ENCODE measurements around the gene PTPRD.
A peak's percentile ranks its signal among the peaks of the same experiment; 100 is the strongest.

The PTPRD gene

DNA sequence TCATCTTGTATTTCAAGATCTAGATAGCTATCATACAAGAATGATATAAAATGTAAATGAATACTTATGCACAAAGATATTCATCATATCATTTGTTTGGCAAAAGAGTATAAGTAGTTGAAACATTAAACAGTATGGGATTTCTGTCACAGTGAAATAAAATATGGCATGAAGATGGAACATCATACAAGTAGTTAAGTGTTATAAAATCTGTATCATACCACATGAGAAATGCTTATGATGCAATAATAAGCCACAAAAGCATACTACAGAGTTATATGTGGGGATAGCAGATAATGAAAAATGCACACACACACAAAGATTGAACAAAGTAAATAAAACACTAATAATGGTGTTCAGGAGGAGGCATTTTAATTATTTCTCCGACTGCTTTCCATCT, 1975.2 kb downstream of the PTPRD start:
- no peak for DNase-seq (ENCODE audit: low read depth)

- DNase-seq (ENCODE audit: low read depth) = no peak
These were observed 1979.0 kb downstream of the PTPRD start for GRCh38 chr9:8633784-8634183.

GRCh38 chr9:8632493-8632892, 1980.3 kb downstream of the PTPRD start:
- no peak for DNase-seq (ENCODE audit: low read depth)

GRCh38 chr9:8628791-8629190, 1984.0 kb downstream of the PTPRD start:
- no peak for DNase-seq (ENCODE audit: low read depth)

- DNase-seq (ENCODE audit: low read depth) = no peak
These were observed 1984.7 kb downstream of the PTPRD start for GRCh38 chr9:8627976-8628679.

DNA sequence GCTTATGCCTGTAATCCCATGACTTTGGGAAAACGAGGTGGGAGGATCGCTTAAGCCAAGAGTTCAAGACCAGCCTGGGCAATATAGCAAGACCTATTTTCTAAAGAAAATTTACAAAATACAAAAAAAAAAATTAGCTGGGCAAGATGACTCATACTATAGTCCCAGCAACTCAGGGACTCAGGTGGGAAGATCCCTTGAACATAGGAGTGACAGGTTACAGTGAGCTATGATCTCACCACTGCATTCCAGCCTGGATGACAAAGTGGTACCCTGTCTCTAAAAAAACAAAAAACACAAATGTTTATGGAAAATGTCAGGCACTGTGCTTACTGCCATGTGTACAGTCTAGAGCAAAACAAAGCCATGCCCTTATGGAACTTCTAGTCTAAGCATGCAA, 1989.9 kb downstream of the PTPRD start:
- no peak for DNase-seq (ENCODE audit: low read depth)

DNA sequence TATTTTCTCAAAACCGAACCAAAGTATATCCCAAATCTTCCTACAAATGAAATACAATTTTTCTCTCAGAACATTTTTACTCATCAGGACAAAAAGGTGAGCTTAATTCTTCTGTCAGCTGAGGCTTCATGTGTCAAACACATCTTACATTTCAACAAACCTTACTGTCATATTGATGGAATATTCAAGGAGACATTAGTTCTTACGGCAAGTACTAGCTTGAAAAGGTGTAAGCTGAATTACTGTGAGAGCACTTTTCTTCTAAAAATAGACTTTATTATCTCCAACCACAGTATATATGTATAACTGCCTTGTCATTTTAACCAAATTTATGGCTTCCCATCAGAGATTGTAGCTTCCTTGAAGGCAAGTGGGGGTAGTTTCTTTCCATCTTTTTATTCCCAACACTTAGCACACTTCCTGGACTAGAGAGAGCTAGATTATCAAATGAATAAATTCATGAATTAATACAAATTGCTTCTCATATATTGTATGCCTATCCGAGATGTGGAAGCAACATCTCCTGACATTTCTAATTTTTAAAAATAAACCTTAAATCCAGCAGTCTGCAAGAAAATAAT, 1990.5 kb downstream of the PTPRD start:
- no peak for DNase-seq (ENCODE audit: low read depth)

- no peak for DNase-seq (ENCODE audit: low read depth)
These were observed 1991.4 kb downstream of the PTPRD start for GRCh38 chr9:8621416-8621815.

- DNase-seq (ENCODE audit: low read depth) = peak; percentile 14
These were observed 1996.4 kb downstream of the PTPRD start for GRCh38 chr9:8616414-8616813.

- DNase-seq (ENCODE audit: low read depth) = no peak
These were observed 1997.8 kb downstream of the PTPRD start for GRCh38 chr9:8614926-8615440.

DNA sequence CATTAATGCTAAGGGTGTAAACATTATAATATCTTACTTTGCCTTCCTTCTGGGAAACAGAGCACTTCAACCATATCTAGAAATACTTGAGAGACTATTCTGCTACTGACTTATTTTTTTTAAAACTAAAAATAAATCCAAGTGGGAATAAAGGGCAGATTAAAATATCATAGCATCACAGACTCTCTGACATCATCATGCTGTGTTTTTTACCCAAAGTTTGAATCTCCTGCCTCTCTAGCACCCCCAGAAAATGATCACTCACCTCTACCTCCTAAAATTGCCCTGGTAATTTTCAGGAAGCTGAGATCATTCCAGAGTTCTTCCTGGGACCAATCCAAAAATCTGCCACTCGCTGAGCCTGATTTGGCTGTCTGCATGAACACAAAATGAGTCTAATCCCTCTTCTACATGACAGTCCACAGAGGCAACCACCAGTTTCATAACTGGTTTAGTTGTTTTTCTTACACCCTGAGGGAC, 1999.4 kb downstream of the PTPRD start:
- no peak for DNase-seq (ENCODE audit: low read depth)

- no peak for DNase-seq (ENCODE audit: low read depth)
These were observed 2001.6 kb downstream of the PTPRD start for GRCh38 chr9:8611153-8611552.

DNA sequence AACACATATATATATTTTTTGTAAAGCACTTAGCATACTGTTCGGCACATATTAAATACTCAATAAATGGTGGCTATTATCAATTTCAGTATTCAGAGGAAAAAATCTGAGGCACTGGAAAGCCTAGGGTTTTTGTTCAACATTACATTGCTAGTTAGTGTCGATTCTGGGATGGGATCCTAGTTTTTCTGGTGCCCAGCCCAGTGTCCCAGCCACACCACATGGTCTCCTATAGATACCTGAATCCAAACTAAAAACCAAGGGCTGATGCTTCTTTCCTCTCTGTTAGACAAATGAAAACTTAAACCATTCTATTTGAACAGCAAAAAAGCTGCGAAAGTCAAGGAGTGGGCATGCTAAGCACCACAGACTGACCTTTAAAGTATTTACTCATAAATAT, 2002.5 kb downstream of the PTPRD start:
- DNase-seq (ENCODE audit: low read depth) = no peak

DNA sequence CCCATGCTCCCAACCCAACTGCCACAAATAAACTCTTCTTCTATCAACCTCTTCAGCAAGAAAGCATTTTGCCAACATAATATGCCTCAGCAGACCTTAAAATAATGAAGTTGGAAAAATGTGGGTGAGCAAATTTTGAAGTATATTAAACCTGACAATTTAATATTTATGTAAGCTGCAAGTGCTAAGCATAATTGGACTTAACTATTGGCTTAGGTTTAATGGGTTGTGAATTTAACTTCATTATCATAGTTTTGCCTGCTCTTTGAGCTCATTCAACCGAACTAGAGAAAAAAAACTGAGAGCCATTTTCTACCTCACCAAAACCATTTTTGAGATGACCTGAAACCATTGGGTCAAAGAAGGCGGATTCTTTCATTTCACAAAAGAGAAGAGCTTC, 2007.7 kb downstream of the PTPRD start:
- DNase-seq (ENCODE audit: low read depth) = no peak

- peak; percentile 1 for DNase-seq (ENCODE audit: low read depth)
These were observed 2008.6 kb downstream of the PTPRD start for GRCh38 chr9:8604201-8604600.

DNA sequence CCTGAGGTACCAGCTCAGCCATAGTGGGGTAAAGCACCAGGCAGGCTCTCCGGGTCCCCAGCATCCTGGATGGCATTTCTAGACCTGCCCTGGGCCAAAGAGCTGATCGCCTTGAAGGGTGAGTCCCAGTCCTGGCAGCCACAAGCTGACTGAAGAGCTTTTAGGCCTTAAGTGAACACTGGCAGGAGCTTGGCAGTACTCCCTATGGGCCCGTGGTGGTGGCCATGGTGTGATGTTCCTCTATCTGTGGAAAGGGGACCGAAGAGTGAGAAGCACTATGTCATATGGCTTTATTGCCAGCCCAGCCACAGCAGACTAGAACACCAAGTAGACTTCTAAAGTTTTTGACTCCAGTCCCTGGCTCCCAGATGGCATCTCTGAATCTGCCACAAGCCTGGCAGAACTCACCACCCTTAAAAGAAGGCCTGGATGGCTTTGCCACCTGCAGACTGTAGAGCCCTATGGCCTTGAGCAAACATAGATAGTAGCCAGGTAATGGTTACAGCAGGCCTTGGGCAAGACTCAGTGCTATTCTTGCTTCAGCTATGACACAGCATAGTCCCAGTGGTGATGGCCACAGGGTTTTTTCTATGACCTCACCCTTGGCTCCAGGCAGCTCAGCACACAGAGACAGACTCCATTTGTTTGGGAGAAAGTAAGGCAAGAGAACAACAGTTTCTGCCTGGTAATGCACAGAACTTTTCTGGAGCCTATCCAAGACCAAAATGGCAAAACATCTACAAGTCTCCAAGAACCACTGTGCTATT, 2011.7 kb downstream of the PTPRD start:
- DNase-seq (ENCODE audit: low read depth) = no peak

GRCh38 chr9:8599937-8600336, 2012.9 kb downstream of the PTPRD start:
- no peak for DNase-seq (ENCODE audit: low read depth)

DNA sequence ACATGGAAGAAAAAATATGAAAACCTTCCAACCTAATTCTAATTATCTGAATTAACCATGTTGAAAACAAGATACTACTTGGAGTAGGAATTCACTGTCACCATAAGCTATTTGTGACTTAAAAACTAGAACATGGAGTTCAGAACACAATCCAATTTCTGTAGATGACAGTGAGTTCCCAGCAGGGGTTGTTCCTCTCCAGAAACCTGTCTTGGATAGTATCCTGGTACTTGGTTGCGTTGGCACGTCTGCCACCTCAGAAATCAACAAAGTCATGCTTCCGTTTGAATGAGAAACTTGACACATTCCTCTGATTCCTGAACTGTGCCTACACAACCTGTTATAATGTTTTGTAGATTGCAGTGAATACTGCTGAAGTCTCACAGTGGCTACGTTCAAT, 2023.3 kb downstream of the PTPRD start:
- no peak for DNase-seq (ENCODE audit: low read depth)

GRCh38 chr9:8585036-8585435, 2027.8 kb downstream of the PTPRD start:
- DNase-seq (ENCODE audit: low read depth) = no peak

- no peak for DNase-seq (ENCODE audit: low read depth)
These were observed 2033.1 kb downstream of the PTPRD start for GRCh38 chr9:8579661-8580060.

- no peak for DNase-seq (ENCODE audit: low read depth)
These were observed 2036.1 kb downstream of the PTPRD start for GRCh38 chr9:8576741-8577140.

- DNase-seq (ENCODE audit: low read depth) = no peak
These were observed 2038.0 kb downstream of the PTPRD start for GRCh38 chr9:8574846-8575245.

- DNase-seq (ENCODE audit: low read depth) = no peak
These were observed 2040.6 kb downstream of the PTPRD start for GRCh38 chr9:8572209-8572608.
